Thyroid gland (tissue), 4 donors: ENCODE results near the gene SRPK3.
"Not testable (repeated sequence)": the region's sequence is repeated elsewhere in the genome, so short reads cannot be mapped to it uniquely, and the experiment has no call there.

Experiments
- CTCF ChIP-seq, 6 experiments: fragments of 200-600 bp in 3 of 6; fragments of 450-650 bp in 3 of 6; sonication (generic) in 3 of 6; IDR thresholded peaks; one replicate each; pipeline ENCODE4 v1.5.1; 2016 to 2019; ENCODE audit warnings: antibody characterized with exemption in 6 of 6, mild to moderate bottlenecking in 2 of 6, inconsistent platforms in 1 of 6, moderate library complexity in 1 of 6
- POLR2A ChIP-seq, 2 donors: fragments of 450-650 bp; IDR thresholded peaks; one replicate each; pipeline ENCODE4 v1.6.1; 2017; ENCODE audit warnings: antibody characterized with exemption in 2 of 2, mild to moderate bottlenecking in 2 of 2, moderate library complexity in 1 of 2

- TF ChIP-seq POLR2A, CTCF (IDR thresholded peaks at IDR 0.05): not testable (repeated sequence)
Observed at GRCh38 chrX:153749017-153749416, 31.8 kb upstream of the SRPK3 start.
